HepG2 (cell line): ENCODE results near the gene KCNK18. TPM values are rescaled to one million over a fixed set of nuclear protein-coding genes. Genes with fewer than 3 reads are reported as not detected.

Source experiments
- CAMTA2 ChIP-seq: sonication (generic); formaldehyde crosslinking; IDR thresholded peaks from 2 replicates; pipeline ENCODE4 v1.4.0; 2020; ENCODE audit warnings: mild to moderate bottlenecking, missing genetic modification reagents, borderline replicate concordance
- HINFP ChIP-seq: sonication (generic); formaldehyde crosslinking; IDR thresholded peaks from 2 replicates; pipeline ENCODE4 v1.4.0; 2020; ENCODE audit warnings: low read depth, mild to moderate bottlenecking, missing genetic modification reagents
- HNF1B ChIP-seq: sonication (generic); formaldehyde crosslinking; IDR thresholded peaks from 2 replicates; pipeline ENCODE4 v1.5.1; 2020; ENCODE audit warnings: mild to moderate bottlenecking, moderate library complexity, missing genetic modification reagents
- MYC ChIP-seq: sonication (generic); formaldehyde crosslinking; IDR thresholded peaks from 2 replicates; pipeline ENCODE4 v1.9.0; 2021; ENCODE audit warnings: missing genetic modification reagents, borderline replicate concordance
- NFKB2 ChIP-seq: sonication (generic); formaldehyde crosslinking; IDR thresholded peaks from 2 replicates; pipeline ENCODE4 v1.4.0; 2020; ENCODE audit warnings: missing genetic modification reagents, borderline replicate concordance
- REL ChIP-seq: sonication (generic); formaldehyde crosslinking; conservative IDR thresholded peaks from 2 replicates; pipeline ENCODE4 v1.8.0; 2022; ENCODE audit warnings: mild to moderate bottlenecking, missing genetic modification reagents, moderate library complexity
- RXRA ChIP-seq: sonication (generic); formaldehyde crosslinking; IDR thresholded peaks from 2 replicates; pipeline ENCODE4 v1.5.1; 2020; ENCODE audit warnings: missing genetic modification reagents
- SMAD1 ChIP-seq: sonication (generic); formaldehyde crosslinking; IDR thresholded peaks from 2 replicates; pipeline ENCODE4 v1.4.0; 2020; ENCODE audit warnings: missing genetic modification reagents, low read depth, mild to moderate bottlenecking, borderline replicate concordance
- SP4 ChIP-seq: sonication (generic); formaldehyde crosslinking; IDR thresholded peaks from 2 replicates; pipeline ENCODE4 v1.8.1; 2023; ENCODE audit warnings: mild to moderate bottlenecking, missing genetic modification reagents
- ZFP91 ChIP-seq: sonication (generic); formaldehyde crosslinking; IDR thresholded peaks from 2 replicates; pipeline ENCODE4 v1.9.0; 2022; ENCODE audit warnings: missing genetic modification reagents, mild to moderate bottlenecking, borderline replicate concordance
- ZNF484 ChIP-seq: sonication (generic); formaldehyde crosslinking; IDR thresholded peaks from 2 replicates; pipeline ENCODE4 v1.5.1; 2020; ENCODE audit warnings: mild to moderate bottlenecking, low read depth, missing genetic modification reagents, borderline replicate concordance
- ZNF503 ChIP-seq: sonication (generic); formaldehyde crosslinking; IDR thresholded peaks from 2 replicates; pipeline ENCODE4 v1.4.0; 2020; ENCODE audit warnings: missing genetic modification reagents
- ZNF558 ChIP-seq: sonication (generic); formaldehyde crosslinking; IDR thresholded peaks from 2 replicates; pipeline ENCODE4 v1.9.0; 2022; ENCODE audit warnings: mild to moderate bottlenecking, missing genetic modification reagents, borderline replicate concordance
- polyA plus RNA-seq, 8 experiments: library from polyadenylated mRNA; depleted of rRNA in 3 of 8; stranded (reverse) in 7 of 8; unstranded in 1 of 8; fragments of >200 nt; fragmentation: Illumina TruSeq in 4 of 8; extraction: Trizol in 4 of 8; gene quantifications; 2 replicates each; pipeline versions ENCODE4 v1.2.1 to v1.2.3, GENCODE V29; 2011 to 2016; ENCODE audit warnings: low read depth in 4 of 8, missing spikeins in 1 of 8, mixed read lengths in 1 of 8; ENCODE audit not compliant: insufficient read depth in 1 of 8
- total RNA-seq, 5 experiments: library from RNA; depleted of rRNA; stranded (reverse); fragments of >200 nt; fragmentation: Illumina TruSeq; extraction: Trizol; gene quantifications; 2 replicates each; pipeline ENCODE4 v1.2.3, GENCODE V29; 2016; ENCODE audit warnings: low read depth in 1 of 5
- TF ChIP-seq, protein P1 (sequence below): sonication (generic); formaldehyde crosslinking; IDR thresholded peaks from 2 replicates; pipeline ENCODE4 v1.8.0; 2022; ENCODE audit warnings: mild to moderate bottlenecking, missing genetic modification reagents; ENCODE audit not compliant: insufficient replicate concordance
- TF ChIP-seq, protein P2 (sequence below): sonication (generic); formaldehyde crosslinking; IDR thresholded peaks from 2 replicates; pipeline ENCODE4 v1.5.0; 2020; ENCODE audit warnings: mild to moderate bottlenecking, missing genetic modification reagents

Gene KCNK18
- total and polyA plus RNA-seq, 2 of the 13 experiments (the other 11 are each of a cell fraction or from before 2014, with no cell fraction given) = not detected

DNA sequence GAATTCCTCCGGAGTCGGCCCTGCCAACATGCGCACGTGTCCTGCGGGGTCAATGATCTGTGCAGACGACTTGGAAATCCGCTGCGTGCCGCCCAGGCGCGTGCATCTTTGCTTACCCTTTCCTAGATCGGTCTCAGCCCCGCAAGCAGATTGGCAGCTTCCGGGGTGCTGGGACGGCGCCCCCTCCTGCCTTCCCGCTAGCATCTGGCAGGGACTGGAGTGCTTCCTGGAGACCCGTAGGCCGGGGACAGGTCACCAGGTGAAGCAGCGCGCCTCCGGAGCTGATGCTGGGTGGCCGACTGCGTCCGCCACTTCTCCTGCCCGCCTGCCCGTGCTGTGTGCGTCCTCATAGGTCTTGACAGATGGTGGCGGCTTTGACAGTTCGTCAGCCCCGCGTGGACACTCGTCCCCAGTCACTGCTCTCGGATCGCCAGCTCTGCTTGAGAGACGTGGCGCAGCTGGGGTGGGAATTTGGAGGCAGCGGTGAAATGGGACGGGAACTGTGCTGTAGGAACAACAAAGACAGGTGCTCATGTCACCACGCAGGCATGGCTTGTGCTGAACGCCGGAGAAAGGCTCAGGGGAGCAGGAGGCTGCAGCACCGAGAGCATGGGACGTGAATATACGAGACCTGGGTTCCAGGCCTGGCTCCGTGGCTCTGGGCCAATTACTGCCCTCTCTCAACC, 21.9 kb upstream of the KCNK18 start (continued):
- TF ChIP-seq ZFP91 (CRISPR knock-in tag) (peak; percentile 43; the same call in 1 of the 2 replicates), HINFP (CRISPR knock-in tag) (0 out of 2 replicates have a peak, but pooled peaks have one; percentile 23), ZNF503 (CRISPR knock-in tag) (0 out of 2 replicates have a peak, but pooled peaks have one; percentile 15), MYC (CRISPR knock-in tag) (peak; percentile 52), SMAD1 (CRISPR knock-in tag) (0 out of 2 replicates have a peak, but pooled peaks have one; percentile 33), REL (CRISPR knock-in tag) (no peak), SP4 (CRISPR knock-in tag) (no peak), ZNF484 (no peak), NFKB2 (CRISPR knock-in tag) (peak; percentile 53; the same call in 1 of the 2 replicates), ZNF558 (CRISPR knock-in tag) (peak; percentile 67; the same call in 1 of the 2 replicates), CAMTA2 (CRISPR knock-in tag) (no peak), HNF1B (CRISPR knock-in tag) (0 out of 2 replicates have a peak, but pooled peaks have one; percentile 25), RXRA (peak; percentile 17; the same call in 1 of the 2 replicates)
- TF ChIP-seq, protein P1, sequence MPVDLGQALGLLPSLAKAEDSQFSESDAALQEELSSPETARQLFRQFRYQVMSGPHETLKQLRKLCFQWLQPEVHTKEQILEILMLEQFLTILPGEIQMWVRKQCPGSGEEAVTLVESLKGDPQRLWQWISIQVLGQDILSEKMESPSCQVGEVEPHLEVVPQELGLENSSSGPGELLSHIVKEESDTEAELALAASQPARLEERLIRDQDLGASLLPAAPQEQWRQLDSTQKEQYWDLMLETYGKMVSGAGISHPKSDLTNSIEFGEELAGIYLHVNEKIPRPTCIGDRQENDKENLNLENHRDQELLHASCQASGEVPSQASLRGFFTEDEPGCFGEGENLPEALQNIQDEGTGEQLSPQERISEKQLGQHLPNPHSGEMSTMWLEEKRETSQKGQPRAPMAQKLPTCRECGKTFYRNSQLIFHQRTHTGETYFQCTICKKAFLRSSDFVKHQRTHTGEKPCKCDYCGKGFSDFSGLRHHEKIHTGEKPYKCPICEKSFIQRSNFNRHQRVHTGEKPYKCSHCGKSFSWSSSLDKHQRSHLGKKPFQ (CRISPR knock-in tag) = no peak
- TF ChIP-seq, protein P2, sequence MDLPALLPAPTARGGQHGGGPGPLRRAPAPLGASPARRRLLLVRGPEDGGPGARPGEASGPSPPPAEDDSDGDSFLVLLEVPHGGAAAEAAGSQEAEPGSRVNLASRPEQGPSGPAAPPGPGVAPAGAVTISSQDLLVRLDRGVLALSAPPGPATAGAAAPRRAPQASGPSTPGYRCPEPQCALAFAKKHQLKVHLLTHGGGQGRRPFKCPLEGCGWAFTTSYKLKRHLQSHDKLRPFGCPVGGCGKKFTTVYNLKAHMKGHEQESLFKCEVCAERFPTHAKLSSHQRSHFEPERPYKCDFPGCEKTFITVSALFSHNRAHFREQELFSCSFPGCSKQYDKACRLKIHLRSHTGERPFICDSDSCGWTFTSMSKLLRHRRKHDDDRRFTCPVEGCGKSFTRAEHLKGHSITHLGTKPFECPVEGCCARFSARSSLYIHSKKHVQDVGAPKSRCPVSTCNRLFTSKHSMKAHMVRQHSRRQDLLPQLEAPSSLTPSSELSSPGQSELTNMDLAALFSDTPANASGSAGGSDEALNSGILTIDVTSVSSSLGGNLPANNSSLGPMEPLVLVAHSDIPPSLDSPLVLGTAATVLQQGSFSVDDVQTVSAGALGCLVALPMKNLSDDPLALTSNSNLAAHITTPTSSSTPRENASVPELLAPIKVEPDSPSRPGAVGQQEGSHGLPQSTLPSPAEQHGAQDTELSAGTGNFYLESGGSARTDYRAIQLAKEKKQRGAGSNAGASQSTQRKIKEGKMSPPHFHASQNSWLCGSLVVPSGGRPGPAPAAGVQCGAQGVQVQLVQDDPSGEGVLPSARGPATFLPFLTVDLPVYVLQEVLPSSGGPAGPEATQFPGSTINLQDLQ (CRISPR knock-in tag) = 0 out of 2 replicates have a peak, but pooled peaks have one; percentile 62
